Suprapubic skin (tissue), 4 donors: Measurements from ENCODE around the gene FMN1.

Source experiments
- EP300 ChIP-seq: sonication (generic); formaldehyde crosslinking; IDR thresholded peaks from one replicate; pipeline ENCODE4 v1.6.1; 2017; ENCODE audit warnings: antibody characterized with exemption
- POLR2A ChIP-seq, 2 donors: fragments of 450-650 bp; IDR thresholded peaks; one replicate each; pipeline ENCODE4 v1.6.1; 2017; ENCODE audit warnings: antibody characterized with exemption in 2 of 2, mild to moderate bottlenecking in 2 of 2, moderate library complexity in 2 of 2
- POLR2AphosphoS5 ChIP-seq, 3 donors: sonication (generic); formaldehyde crosslinking; IDR thresholded peaks; one replicate each; pipeline ENCODE4 v1.6.1; 2017; ENCODE audit warnings: antibody characterized with exemption in 3 of 3
- TF ChIP-seq, protein P1 (sequence below), 2 donors: fragments of 200-600 bp in 1 of 2; fragments of 450-650 bp in 1 of 2; sonication (generic) in 1 of 2; IDR thresholded peaks; one replicate each; pipeline ENCODE4 v1.5.1; 2016 to 2019; ENCODE audit warnings: antibody characterized with exemption in 2 of 2, mild to moderate bottlenecking in 1 of 2, moderate library complexity in 1 of 2

- TF ChIP-seq, protein P1, sequence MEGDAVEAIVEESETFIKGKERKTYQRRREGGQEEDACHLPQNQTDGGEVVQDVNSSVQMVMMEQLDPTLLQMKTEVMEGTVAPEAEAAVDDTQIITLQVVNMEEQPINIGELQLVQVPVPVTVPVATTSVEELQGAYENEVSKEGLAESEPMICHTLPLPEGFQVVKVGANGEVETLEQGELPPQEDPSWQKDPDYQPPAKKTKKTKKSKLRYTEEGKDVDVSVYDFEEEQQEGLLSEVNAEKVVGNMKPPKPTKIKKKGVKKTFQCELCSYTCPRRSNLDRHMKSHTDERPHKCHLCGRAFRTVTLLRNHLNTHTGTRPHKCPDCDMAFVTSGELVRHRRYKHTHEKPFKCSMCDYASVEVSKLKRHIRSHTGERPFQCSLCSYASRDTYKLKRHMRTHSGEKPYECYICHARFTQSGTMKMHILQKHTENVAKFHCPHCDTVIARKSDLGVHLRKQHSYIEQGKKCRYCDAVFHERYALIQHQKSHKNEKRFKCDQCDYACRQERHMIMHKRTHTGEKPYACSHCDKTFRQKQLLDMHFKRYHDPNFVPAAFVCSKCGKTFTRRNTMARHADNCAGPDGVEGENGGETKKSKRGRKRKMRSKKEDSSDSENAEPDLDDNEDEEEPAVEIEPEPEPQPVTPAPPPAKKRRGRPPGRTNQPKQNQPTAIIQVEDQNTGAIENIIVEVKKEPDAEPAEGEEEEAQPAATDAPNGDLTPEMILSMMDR (IDR thresholded peaks at IDR 0.05), result no peak
- TF ChIP-seq POLR2A (IDR thresholded peaks at IDR 0.05) (no peak), POLR2AphosphoS5 (IDR thresholded peaks at IDR 0.05) (peak in 1 of 3 donors; percentile 11), EP300 (no peak)
Observed at GRCh38 chr15:33068511-33068990, 126.0 kb downstream of the FMN1 start.
